SIG-M5 (cell line): Measurements from ENCODE around the gene TARS2.

Experiments
- DNase-seq: peaks from one replicate; lab custom pipeline; 2025; lab: John Stamatoyannopoulos, UW

Gene TARS2

GRCh38 chr1:150555198-150555970 is 68.2 kb downstream of the TARS2 start:
- no peak for DNase-seq

- no peak for DNase-seq
Measured at GRCh38 chr1:150555971-150556865, 69.0 kb downstream of the TARS2 start.

- DNase-seq: no peak
Measured at GRCh38 chr1:150557065-150557600, 69.9 kb downstream of the TARS2 start.
